ENCODE data around the gene PTGIS. TPM values are rescaled to one million over a fixed set of nuclear protein-coding genes. Genes with fewer than 3 reads are reported as not detected.

Gene PTGIS
- polyA plus RNA-seq, 3 donors: not detected

GRCh38 chr20:49582413-49583334 lies 14.7 kb upstream of the PTGIS start:
- H3K4me3 Mint-ChIP-seq: no peak overlapping the region
- no peak overlapping the region for H3K4me2 ChIP-seq (replicated peaks; ENCODE audit: extremely low read depth, low read length, poor library complexity, severe bottlenecking)
- H3K4me1 ChIP-seq (ENCODE audit: control insufficient read depth in 1 of 2, insufficient read depth in 2 of 2, low read length in 2 of 2): peaks cover 37 to 44% of the 10 kb centered on the region in 2 donors
- H3K4me1 Mint-ChIP-seq: peaks cover 44% of the 10 kb centered on the region
- WGBS (ENCODE audit: insufficient coverage): 97% methylated on average over 9 of the region's 10 CpGs
- H3K9ac ChIP-seq (ENCODE audit: insufficient read depth, low read length, poor library complexity, severe bottlenecking): no peak overlapping the region
- H3K27me3 Mint-ChIP-seq (ENCODE audit: low read depth in 3 of 3): peaks cover 2 to 11% (median 3%) of the 10 kb centered on the region in 3 donors
- no peaks in the 10 kb centered on the region for H3K27me3 ChIP-seq (ENCODE audit: control insufficient read depth in 2 of 2, insufficient read depth in 2 of 2, low read length in 2 of 2)
- H3K27ac Mint-ChIP-seq: peak overlapping the region in 6 of 7 donors; percentile 0 to 94 (median 90)
- H3K27ac ChIP-seq (ENCODE audit: low read depth in 1 of 2, low read length in 2 of 2): peak overlapping the region in 1 of 2 donors; percentile 74
- peaks cover 4 to 5% of the 10 kb centered on the region in 2 donors for H3K9me3 ChIP-seq (replicated peaks in 1 of 2; ENCODE audit: control insufficient read depth in 1 of 2, insufficient read depth in 1 of 2, low read length in 2 of 2)
- H3K9me3 Mint-ChIP-seq: peaks cover 3 to 7% (median 3%) of the 10 kb centered on the region in 7 donors
- H3K79me2 ChIP-seq (ENCODE audit: insufficient read depth, low read length): no peaks in the 10 kb centered on the region
- no peak for DNase-seq
- peaks cover 0 to 3% of the 10 kb centered on the region in 2 donors for H3K36me3 Mint-ChIP-seq
- intact Hi-C loops (cut with micrococcal nuclease): no loop called here
- H3K4me3 ChIP-seq (replicated peaks in 1 of 3; ENCODE audit: low read depth in 2 of 3, low read length in 3 of 3): no peak overlapping the region
- H4K20me1 ChIP-seq (ENCODE audit: insufficient read depth, low read length): no peaks in the 10 kb centered on the region
- H2AFZ ChIP-seq (ENCODE audit: insufficient read depth, low read depth, low read length, poor library complexity, severe bottlenecking): no peak overlapping the region
- H3K36me3 ChIP-seq (replicated peaks in 1 of 2; ENCODE audit: control insufficient read depth in 1 of 2, insufficient read depth in 2 of 2, low read length in 2 of 2): no peaks in the 10 kb centered on the region
- no peak for TF ChIP-seq CTCF (IDR thresholded peaks at IDR 0.05)

GRCh38 chr20:49581482-49581881 lies 13.5 kb upstream of the PTGIS start:
- peaks cover 0 to 3% of the 10 kb centered on the region in 2 donors for H3K36me3 Mint-ChIP-seq
- no peaks in the 10 kb centered on the region for H3K79me2 ChIP-seq (ENCODE audit: insufficient read depth, low read length)
- H3K9me3 Mint-ChIP-seq: peaks cover 5 to 11% (median 8%) of the 10 kb centered on the region in 7 donors
- H3K4me3 Mint-ChIP-seq: no peak overlapping the region
- H3K27me3 Mint-ChIP-seq (ENCODE audit: low read depth in 3 of 3): peaks cover 2 to 11% (median 8%) of the 10 kb centered on the region in 3 donors
- no peak overlapping the region for H3K4me3 ChIP-seq (replicated peaks in 1 of 3; ENCODE audit: low read depth in 2 of 3, low read length in 3 of 3)
- no peak overlapping the region for H2AFZ ChIP-seq (ENCODE audit: insufficient read depth, low read depth, low read length, poor library complexity, severe bottlenecking)
- TF ChIP-seq CTCF (IDR thresholded peaks at IDR 0.05): no peak
- no peak overlapping the region for H3K27ac Mint-ChIP-seq
- no peaks in the 10 kb centered on the region for H3K27me3 ChIP-seq (ENCODE audit: control insufficient read depth in 2 of 2, insufficient read depth in 2 of 2, low read length in 2 of 2)
- WGBS (ENCODE audit: insufficient coverage): no CpG with 5 or more reads among the region's 1 CpG
- H3K9me3 ChIP-seq (replicated peaks in 1 of 2; ENCODE audit: control insufficient read depth in 1 of 2, insufficient read depth in 1 of 2, low read length in 2 of 2): peaks cover 4 to 5% of the 10 kb centered on the region in 2 donors
- H3K4me1 ChIP-seq (ENCODE audit: control insufficient read depth in 1 of 2, insufficient read depth in 2 of 2, low read length in 2 of 2): peaks cover 37 to 44% of the 10 kb centered on the region in 2 donors
- no peak overlapping the region for H3K4me2 ChIP-seq (replicated peaks; ENCODE audit: extremely low read depth, low read length, poor library complexity, severe bottlenecking)
- intact Hi-C loops (cut with micrococcal nuclease): no loop called here
- H4K20me1 ChIP-seq (ENCODE audit: insufficient read depth, low read length): no peaks in the 10 kb centered on the region
- H3K36me3 ChIP-seq (replicated peaks in 1 of 2; ENCODE audit: control insufficient read depth in 1 of 2, insufficient read depth in 2 of 2, low read length in 2 of 2): no peaks in the 10 kb centered on the region
- peaks cover 44% of the 10 kb centered on the region for H3K4me1 Mint-ChIP-seq
- no peak for DNase-seq
- no peak overlapping the region for H3K27ac ChIP-seq (ENCODE audit: low read depth in 1 of 2, low read length in 2 of 2)
- H3K9ac ChIP-seq (ENCODE audit: insufficient read depth, low read length, poor library complexity, severe bottlenecking): no peak overlapping the region
